Hematopoietic multipotent progenitor cell treated with erythropoietin and hydrocortisone succinate and interleukin-3 and kit ligand, for 6 days (in vitro differentiated cells): ENCODE data around the gene MLYCD.
A peak's percentile ranks its signal among the peaks of the same experiment; 100 is the strongest.

Experiments
- DNase-seq: peaks from one replicate; pipeline ENCODE4 v3.0.0-alpha.2; 2015

MLYCD gene

DNA sequence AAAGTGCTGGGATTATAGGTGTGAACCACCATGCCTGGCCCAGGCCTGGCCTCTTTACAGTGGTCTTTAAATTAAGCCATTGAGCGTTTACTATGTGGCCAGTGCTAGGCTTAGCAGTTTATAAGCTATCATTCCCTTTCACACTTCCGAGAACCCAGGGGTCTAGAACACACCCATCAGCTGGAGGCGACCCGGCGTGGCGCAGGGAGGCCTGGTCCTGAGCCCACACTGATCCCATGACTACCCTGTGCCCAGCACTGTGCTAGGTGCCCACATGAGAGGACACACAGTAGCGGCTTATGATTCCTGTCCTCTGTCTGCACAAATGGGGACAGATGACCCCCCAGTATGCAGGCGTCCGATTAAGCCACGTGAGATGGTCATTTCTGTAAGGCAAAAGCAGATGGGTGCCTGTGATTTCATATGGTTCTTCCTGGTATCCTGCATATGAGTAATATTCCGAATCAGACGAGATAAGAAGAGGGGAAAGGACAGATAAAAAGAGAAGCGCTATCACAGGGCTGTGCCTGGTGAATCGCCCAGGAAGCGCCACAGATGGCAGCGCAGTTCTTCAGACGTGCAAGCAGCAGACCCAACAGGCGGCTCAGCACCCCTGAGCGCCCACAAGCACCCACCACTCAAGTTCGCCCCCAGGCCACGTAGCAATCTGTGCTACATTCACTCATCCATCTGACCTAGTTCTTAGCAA, 59.4 kb downstream of the MLYCD start:
- DNase-seq: no peak

DNA sequence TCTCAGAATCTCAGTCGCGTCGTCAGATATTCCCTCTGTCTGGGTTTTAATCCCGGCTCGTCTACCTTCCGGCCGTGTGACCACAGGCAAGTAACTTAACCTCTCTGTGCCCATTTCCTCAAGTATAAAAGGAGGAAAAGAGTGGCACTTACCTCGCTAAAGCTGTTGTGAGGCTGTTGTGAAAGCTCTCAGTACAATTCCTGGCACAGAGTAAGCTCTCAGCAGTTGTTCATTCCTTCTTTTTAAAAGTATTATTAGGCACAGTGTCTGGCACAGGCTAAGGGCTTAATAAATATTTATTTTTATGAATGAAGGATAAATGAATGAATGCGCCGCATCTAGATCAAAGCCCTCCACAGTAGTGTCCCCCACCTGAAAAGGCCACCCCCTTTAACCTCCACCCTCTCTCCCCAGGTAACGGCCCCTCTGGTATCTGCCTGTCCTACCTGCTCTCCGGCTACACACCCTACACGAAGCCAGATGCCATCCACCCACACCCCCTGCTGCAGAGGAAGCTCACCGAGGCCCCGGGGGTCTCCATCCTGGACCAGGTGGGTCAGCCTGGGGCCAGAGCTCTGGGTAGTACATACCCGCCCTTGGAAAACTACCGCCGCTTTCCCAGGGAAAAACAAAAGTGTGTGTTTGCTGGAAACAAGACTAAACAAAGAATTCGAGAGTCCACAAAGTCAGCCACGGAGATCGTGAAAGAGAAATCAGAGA, 60.1 kb downstream of the MLYCD start:
- DNase-seq: no peak

DNA sequence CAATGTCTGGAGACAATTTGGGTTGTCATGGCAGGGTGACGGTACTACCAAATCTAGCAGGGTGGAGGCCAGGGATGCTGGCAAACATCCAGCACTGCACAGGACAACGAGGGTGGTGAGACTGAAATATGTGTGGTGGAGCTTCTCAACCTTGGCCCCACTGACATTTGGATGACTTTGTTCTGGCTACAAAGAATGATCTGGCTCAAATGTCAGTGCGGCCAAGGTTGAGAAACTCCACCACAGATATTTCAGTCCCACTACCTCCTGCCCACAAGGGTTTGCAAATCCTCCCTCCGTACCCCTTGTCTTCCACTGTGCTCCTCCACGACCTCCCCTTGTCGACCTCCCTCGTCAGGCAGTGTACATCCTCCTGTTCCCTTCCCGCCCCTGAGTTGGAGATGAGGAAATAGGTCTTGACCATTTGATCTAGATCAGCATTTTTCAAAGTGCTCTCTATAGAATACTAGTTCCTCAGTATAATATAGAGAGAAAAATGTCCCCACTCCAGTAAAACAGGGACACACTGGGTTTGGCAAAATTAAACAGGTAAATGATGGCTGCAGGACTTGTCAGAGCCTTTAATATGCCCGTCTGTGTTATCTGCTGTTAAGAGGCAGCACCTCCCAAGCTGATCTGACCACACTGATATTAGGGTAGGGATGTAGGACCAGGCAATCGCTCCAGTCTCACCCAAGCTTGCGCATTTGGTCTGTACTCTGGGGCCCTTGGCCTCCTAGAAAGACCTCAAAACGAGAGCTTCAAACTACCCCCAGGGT, 60.9 kb downstream of the MLYCD start:
- no peak for DNase-seq

DNA sequence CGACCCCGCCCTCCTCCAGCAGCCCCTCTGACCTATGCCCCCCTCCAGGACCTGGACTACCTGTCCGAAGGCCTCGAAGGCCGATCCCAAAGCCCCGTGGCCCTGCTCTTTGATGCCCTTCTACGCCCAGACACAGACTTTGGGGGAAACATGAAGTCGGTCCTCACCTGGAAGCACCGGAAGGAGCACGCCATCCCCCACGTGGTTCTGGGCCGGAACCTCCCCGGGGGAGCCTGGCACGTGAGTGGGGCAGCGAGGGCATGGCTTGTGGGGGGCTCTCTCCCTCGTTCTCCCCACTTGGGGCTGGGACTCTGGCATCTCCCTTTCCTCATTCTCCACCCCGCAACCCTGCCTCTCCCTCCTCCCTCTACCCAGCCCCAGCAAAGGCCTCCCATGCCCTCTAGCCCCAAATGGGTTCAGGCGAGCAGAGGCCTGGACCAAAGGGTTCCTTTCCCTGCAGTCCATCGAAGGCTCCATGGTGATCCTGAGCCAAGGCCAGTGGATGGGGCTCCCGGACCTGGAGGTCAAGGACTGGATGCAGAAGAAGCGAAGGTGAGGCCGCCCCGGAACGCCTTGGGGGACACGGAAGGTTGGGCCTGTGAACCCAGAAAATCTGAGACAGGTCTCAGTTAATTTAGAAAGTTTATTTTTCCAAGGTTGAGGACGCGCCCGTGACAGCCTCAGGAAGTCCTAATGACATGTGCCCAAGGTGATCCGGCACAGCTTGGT, 61.8 kb downstream of the MLYCD start:
- DNase-seq: no peak

DNA sequence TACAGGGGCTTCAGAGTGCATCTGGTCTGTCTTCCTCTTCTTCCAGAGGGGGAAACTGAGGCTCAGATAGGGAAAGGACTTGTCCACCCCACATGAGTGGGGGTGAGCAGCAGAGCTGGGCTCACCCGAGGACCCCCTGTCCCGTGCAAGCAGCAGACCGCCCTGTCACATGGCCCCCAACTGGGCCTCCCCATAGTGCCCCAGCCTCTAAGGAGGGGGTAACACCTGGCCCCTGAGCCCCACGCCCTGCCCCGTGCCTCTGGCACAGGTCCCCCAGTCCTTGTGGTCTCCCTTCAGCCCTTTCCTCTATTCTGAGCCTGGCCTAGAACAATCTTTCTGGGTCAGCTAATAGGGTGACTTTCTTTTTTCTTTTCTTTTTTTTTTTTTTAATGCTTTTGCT, 62.7 kb downstream of the MLYCD start:
- no peak for DNase-seq

DNA sequence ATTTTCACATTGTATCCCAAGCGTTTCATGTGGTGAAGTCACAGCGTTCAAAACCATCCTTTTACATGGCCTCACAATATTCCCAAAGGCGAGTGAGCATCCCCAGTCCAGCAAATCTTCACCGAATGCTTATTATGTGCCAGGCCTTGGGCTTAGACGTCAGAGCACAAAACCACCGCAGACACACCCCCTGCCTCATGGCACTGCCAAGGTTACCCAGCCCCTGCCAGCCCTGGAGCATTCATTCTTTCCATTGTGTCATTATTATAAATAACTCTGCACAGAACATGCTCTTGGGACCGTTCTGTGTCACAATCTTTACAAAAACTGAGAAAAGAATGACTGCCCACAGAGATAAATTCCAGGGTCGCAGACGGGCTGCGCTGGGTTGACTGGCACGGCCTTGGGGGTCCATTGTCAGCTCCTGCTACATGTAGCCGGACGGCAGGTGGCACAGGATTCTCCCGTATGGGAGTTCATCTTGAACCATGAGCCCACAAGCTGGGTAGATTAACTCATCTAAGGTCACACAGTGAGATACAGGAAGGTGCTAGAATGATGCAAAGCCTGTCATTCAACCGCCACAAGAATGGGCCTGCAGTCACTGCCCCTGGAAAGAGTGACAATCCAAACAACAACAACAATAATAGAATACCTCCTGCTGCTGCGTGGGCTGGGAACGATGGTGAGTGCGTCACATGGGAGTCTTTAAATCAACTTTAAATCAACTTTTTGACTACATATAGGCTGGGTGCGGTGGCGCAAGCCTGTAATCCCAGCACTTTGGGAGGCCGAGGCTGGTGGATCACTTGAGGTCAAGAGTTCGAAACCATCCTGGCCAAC, 64.6 kb downstream of the MLYCD start:
- DNase-seq: no peak

- no peak for DNase-seq
These were observed 65.9 kb downstream of the MLYCD start for GRCh38 chr16:83964684-83965443.

DNA sequence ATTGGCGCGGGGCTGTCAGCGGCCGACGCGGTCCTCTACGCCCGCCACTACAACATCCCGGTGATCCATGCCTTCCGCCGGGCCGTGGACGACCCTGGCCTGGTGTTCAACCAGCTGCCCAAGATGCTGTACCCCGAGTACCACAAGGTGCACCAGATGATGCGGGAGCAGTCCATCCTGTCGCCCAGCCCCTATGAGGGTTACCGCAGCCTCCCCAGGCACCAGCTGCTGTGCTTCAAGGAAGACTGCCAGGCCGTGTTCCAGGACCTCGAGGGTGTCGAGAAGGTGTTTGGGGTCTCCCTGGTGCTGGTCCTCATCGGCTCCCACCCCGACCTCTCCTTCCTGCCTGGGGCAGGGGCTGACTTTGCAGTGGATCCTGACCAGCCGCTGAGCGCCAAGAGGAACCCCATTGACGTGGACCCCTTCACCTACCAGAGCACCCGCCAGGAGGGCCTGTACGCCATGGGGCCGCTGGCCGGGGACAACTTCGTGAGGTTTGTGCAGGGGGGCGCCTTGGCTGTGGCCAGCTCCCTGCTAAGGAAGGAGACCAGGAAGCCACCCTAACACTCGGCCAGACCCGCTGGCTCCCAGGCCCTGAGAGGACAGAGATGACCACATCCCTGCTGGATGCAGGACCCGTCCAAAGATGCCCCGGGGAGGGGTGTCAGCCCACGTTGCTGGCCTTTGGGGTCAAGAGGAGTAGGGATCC, 66.7 kb downstream of the MLYCD start:
- no peak for DNase-seq

DNA sequence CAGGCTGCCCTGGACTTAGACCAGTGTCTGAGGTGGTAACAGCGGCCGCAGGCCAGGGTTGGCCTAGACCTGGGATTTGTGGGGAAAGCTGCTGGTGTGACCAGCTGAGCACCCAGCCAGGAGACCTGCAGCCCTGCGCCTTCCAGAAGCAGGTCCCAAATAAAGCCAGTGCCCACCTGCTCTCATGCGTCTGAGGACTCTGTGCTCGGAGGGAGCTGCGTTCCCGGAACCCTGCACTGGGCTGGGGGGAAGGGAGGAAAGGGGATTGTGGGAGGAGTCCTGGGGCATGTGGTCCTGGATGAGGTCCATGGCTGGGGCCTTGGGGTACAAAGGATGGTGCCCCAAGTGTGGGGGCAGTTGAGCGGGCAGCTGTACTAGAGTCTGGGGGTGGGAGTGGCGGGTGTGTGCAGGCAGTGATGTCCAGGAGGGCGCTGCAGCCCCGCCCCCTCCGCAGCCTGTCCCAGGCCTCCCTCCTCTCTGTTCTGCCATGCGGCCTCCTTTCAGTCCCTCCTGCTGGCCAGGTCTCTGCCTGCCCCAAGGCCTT, 67.3 kb downstream of the MLYCD start:
- no peak for DNase-seq

DNA sequence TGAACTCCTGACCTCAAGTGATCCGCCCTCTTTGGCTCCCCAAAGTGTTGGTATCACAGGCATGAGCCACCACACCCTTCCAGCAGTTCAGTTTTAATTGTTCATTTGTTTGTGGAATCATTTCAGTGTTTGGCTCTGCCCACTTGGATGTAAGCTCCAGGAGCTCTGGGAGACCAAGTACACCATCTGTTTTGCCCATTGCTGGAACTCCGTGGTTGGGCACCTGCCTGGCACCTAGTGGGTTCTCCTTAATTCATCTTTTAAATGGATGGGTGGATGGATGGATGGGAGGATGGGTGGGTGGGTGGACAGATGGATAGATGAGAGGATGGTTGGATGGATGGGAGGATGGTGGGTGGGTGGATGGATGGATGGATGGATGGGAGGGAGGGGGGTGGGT, 68.2 kb downstream of the MLYCD start:
- no peak for DNase-seq

GRCh38 chr16:83967838-83968305, 69.0 kb downstream of the MLYCD start, which contains the start of gene NECAB2:
Gene NECAB2 (plus strand): TSS chr16:83968244. CDS start chr16:83968649, 405 bp downstream.
- DNase-seq: peak; percentile 49

GRCh38 chr16:83968306-83968851, 69.5 kb downstream of the MLYCD start:
- no peak for DNase-seq

GRCh38 chr16:83968891-83969649, 70.2 kb downstream of the MLYCD start:
- DNase-seq: no peak

- DNase-seq: no peak
These were observed 71.0 kb downstream of the MLYCD start for GRCh38 chr16:83969771-83970429.

DNA sequence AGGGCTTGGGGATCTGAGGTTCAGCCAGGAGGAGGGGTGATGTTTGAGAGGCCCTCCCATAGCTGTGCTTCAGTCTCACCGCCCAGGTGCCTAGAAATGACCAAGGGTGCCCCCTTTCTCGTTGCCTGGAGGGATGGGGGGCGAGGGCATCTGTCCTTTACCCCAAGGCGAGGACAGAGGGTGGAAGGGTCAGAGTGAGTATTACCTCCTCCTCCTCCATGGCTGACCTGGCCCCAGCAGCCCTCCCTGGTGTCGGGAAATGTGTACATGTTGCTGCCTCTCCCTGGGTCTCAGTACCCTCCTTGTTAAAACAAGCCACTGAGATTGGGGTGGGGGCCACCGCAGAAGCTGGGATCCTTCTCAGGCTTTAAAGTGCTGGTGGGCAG, 71.5 kb downstream of the MLYCD start:
- no peak for DNase-seq

DNA sequence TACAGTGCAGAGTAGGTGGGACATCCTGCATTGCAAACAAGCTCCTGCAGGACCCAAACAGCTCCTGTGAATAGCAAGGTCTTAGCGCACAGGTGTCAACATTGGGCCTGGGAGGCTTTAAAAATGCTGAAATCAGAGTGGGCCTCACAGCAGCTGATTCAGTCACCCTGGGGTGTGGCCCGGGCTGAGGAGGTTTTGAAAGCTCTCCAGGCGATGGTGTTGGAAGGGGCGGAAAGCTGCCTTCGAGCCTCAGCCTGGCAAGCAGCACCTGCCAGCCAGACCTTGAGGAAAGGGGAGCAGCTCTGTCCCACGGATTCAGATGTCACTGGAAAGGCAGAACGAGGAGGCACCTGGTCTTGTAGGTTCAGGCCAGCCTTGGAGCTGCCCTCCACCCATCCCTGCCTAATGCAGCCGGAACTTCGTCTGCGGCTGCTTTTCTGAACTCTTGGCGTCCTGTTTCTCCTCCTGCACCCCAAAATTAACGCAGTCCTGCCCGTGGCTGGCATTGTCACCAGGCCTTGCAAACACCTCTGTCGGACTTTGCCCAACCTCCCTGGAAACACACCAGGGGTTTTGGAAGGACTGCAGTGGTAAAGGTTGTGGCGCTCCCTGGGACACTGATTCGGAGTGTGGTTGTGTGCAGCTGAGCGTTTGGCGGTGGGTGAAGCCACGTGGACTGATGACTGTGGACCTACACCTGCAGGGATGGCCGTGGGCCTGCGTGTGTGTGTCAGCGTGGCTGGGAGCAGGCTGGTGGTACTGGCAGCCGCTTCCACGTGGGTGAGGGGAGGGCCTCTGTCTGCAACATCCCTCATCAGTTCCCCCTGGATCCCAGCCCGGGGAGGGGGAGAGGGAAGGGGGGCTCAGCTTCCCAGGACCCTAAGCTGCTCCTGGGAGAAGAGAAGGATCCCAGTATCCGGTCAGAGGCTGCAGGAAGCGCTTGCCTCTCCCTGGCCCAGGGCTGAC, 72.5 kb downstream of the MLYCD start:
- no peak for DNase-seq
